K562 (cell line): ENCODE results near the gene MAPRE2. TPM values are rescaled to one million over a fixed set of nuclear protein-coding genes. Genes with fewer than 3 reads are reported as not detected.

Source experiments
- ADNP ChIP-seq: fragments of 200-800 bp; sonication (Bioruptor generic); IDR thresholded peaks from 2 replicates; pipeline ENCODE4 v1.6.1; 2016; ENCODE audit warnings: missing genetic modification characterization, missing compliant biosample characterization
- FOXJ3 ChIP-seq: sonication (generic); formaldehyde crosslinking; IDR thresholded peaks from 2 replicates; pipeline ENCODE4 v1.4.0; 2020; ENCODE audit warnings: mild to moderate bottlenecking, missing genetic modification reagents
- POLR2AphosphoS2 ChIP-seq: IDR thresholded peaks from 2 replicates; pipeline ENCODE4 v1.6.1; 2012; ENCODE audit warnings: low read length, improper control_type of control experiment
- POLR2AphosphoS5 ChIP-seq: IDR thresholded peaks from 2 replicates; pipeline ENCODE4 v1.6.1; 2011; ENCODE audit warnings: mild to moderate bottlenecking, low read depth, low read length, moderate library complexity; ENCODE audit not compliant: control insufficient read depth, insufficient read depth
- TRIM28 ChIP-seq: fragments of 450-650 bp; IDR thresholded peaks from 2 replicates; pipeline ENCODE4 v1.6.1; 2017
- ZNF232 ChIP-seq: sonication (generic); formaldehyde crosslinking; IDR thresholded peaks from 2 replicates; pipeline ENCODE4 v1.8.0; 2022; ENCODE audit warnings: mild to moderate bottlenecking, missing genetic modification reagents
- ZNF583 ChIP-seq: fragments of 250-450 bp; sonication (Bioruptor Pico); IDR thresholded peaks from 2 replicates; pipeline ENCODE4 v1.4.0; 2020
- polyA plus RNA-seq, 8 experiments: library from polyadenylated mRNA; depleted of rRNA in 4 of 8; stranded (reverse) in 5 of 8; unstranded in 3 of 8; fragments of >200 nt; fragmentation: Nextera tagmentation in 2 of 8; fragmentation: Illumina TruSeq in 1 of 8; extraction: Ambion mirVana in 2 of 8; extraction: Trizol in 1 of 8; gene quantifications; 2 replicates each; pipeline versions ENCODE4 v1.2.1 to v1.2.3, GENCODE V29; 2011 to 2014; ENCODE audit warnings: inconsistent platforms in 1 of 8, missing spikeins in 1 of 8
- total RNA-seq, 7 experiments: library from RNA; depleted of rRNA in 6 of 7; stranded (reverse); fragments of >200 nt in 6 of 7; fragmentation: Illumina TruSeq in 2 of 7; extraction: Trizol in 2 of 7; gene quantifications; 2 replicates each; pipeline versions ENCODE4 v1.2.1 to v1.2.3, GENCODE V29; 2011 to 2021; ENCODE audit warnings: low replicate concordance in 1 of 7
- TF ChIP-seq, protein P1 (sequence below), 2 experiments: fragments of 450-650 bp; formaldehyde crosslinking in 1 of 2; IDR thresholded peaks; 2 replicates each; pipeline versions ENCODE4 v1.4.0 to v1.6.1; 2014 to 2020; ENCODE audit warnings: mild to moderate bottlenecking in 2 of 2, borderline replicate concordance in 1 of 2, low read depth in 1 of 2
- TF ChIP-seq, protein P2 (sequence below): fragments of 250-450 bp; sonication (Bioruptor Pico); IDR thresholded peaks from 2 replicates; pipeline ENCODE4 v1.5.0; 2021; ENCODE audit warnings: mild to moderate bottlenecking, borderline replicate concordance
- TF ChIP-seq, protein P3 (sequence below), 2 experiments: IDR thresholded peaks; 2 replicates each; pipeline ENCODE4 v1.6.1; 2012; ENCODE audit warnings: improper control_type of control experiment in 2 of 2, low read depth in 2 of 2, low read length in 2 of 2, borderline replicate concordance in 1 of 2

MAPRE2 gene
- total and polyA plus RNA-seq, 9 of the 15 experiments (the other 6 are each of a cell fraction or from before 2014, with no cell fraction given): 32.3 to 70.7 (median 40.7) TPM

DNA sequence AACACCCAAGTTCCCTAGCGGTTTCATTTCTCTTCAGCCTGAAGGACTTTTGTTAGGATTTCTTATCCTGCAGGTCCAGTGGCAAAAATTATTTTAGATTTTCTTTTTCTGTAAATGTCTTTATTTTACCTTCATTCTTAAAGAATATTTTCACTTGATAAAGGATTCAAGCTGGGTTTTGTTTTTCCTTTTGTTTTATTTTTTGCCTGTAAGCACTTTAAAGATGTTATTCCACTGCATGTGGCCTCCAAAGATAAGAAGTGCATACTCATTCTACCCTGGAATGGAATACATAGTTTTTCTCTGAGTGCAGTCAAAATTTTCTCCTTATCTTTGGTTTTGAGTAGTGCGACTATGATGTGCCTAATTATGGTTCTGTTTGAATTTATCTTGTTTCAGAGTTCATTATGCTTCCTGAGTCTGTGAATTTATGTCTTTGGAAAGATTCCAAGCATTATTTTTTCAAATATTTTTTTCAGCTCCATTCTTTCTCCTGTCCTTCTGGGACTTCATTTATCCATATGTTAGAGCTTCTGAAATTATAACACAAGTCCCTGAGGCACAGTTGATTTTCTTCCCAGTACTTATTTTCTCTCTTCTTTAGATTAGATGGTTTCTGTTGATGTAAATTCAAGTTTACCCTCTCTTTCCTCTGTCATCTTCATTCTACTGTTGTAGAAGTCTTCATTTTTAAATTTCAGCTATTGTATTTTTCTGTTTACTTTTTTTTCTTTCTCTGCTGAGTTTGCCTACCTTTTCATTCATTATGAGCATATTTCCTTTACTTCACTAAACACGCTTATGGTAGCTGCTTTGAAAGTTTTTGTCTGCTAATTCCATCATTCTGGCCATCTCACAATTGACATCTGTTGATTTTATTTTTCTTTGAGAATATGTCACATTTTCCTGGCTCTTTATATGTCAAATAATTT, 69.6 kb downstream of the MAPRE2 start (continued):
- TF ChIP-seq, protein P1, sequence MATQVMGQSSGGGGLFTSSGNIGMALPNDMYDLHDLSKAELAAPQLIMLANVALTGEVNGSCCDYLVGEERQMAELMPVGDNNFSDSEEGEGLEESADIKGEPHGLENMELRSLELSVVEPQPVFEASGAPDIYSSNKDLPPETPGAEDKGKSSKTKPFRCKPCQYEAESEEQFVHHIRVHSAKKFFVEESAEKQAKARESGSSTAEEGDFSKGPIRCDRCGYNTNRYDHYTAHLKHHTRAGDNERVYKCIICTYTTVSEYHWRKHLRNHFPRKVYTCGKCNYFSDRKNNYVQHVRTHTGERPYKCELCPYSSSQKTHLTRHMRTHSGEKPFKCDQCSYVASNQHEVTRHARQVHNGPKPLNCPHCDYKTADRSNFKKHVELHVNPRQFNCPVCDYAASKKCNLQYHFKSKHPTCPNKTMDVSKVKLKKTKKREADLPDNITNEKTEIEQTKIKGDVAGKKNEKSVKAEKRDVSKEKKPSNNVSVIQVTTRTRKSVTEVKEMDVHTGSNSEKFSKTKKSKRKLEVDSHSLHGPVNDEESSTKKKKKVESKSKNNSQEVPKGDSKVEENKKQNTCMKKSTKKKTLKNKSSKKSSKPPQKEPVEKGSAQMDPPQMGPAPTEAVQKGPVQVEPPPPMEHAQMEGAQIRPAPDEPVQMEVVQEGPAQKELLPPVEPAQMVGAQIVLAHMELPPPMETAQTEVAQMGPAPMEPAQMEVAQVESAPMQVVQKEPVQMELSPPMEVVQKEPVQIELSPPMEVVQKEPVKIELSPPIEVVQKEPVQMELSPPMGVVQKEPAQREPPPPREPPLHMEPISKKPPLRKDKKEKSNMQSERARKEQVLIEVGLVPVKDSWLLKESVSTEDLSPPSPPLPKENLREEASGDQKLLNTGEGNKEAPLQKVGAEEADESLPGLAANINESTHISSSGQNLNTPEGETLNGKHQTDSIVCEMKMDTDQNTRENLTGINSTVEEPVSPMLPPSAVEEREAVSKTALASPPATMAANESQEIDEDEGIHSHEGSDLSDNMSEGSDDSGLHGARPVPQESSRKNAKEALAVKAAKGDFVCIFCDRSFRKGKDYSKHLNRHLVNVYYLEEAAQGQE (IDR thresholded peaks at IDR 0.05; ENCODE audit: borderline replicate concordance): peak; percentile 23; the same call in 1 of the 2 replicates
- TF ChIP-seq, protein P1 (CRISPR knock-in tag; IDR thresholded peaks at IDR 0.05; ENCODE audit: low read depth): no peak
- peak; percentile 56; the same call in 1 of the 2 replicates for TF ChIP-seq ADNP (tag)
- TF ChIP-seq ZNF583 (CRISPR knock-in tag): no peak
- no peak for TF ChIP-seq FOXJ3 (CRISPR knock-in tag)
- TF ChIP-seq POLR2AphosphoS2: no peak
- TF ChIP-seq, protein P2, sequence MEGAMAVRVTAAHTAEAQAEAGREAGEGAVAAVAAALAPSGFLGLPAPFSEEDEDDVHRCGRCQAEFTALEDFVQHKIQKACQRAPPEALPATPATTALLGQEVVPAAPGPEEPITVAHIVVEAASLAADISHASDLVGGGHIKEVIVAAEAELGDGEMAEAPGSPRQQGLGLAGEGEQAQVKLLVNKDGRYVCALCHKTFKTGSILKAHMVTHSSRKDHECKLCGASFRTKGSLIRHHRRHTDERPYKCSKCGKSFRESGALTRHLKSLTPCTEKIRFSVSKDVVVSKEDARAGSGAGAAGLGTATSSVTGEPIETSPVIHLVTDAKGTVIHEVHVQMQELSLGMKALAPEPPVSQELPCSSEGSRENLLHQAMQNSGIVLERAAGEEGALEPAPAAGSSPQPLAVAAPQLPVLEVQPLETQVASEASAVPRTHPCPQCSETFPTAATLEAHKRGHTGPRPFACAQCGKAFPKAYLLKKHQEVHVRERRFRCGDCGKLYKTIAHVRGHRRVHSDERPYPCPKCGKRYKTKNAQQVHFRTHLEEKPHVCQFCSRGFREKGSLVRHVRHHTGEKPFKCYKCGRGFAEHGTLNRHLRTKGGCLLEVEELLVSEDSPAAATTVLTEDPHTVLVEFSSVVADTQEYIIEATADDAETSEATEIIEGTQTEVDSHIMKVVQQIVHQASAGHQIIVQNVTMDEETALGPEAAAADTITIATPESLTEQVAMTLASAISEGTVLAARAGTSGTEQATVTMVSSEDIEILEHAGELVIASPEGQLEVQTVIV (CRISPR knock-in tag): no peak
- no peak for TF ChIP-seq POLR2AphosphoS5
- TF ChIP-seq, protein P3, sequence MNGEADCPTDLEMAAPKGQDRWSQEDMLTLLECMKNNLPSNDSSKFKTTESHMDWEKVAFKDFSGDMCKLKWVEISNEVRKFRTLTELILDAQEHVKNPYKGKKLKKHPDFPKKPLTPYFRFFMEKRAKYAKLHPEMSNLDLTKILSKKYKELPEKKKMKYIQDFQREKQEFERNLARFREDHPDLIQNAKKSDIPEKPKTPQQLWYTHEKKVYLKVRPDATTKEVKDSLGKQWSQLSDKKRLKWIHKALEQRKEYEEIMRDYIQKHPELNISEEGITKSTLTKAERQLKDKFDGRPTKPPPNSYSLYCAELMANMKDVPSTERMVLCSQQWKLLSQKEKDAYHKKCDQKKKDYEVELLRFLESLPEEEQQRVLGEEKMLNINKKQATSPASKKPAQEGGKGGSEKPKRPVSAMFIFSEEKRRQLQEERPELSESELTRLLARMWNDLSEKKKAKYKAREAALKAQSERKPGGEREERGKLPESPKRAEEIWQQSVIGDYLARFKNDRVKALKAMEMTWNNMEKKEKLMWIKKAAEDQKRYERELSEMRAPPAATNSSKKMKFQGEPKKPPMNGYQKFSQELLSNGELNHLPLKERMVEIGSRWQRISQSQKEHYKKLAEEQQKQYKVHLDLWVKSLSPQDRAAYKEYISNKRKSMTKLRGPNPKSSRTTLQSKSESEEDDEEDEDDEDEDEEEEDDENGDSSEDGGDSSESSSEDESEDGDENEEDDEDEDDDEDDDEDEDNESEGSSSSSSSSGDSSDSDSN (IDR thresholded peaks at IDR 0.05; ENCODE audit: borderline replicate concordance in 1 of 2, low read depth in 2 of 2, low read length in 2 of 2): no peak
- TF ChIP-seq ZNF232: no peak
- TF ChIP-seq TRIM28: peak; percentile 55; the same call in 1 of the 2 replicates
